ENCODE measurements around the gene PKHD1. TPM values are rescaled to one million over a fixed set of nuclear protein-coding genes. Genes with fewer than 3 reads are reported as not detected.

PKHD1 gene
- total RNA-seq, 2 experiments from 2014 or later = not detected

- Mint-ChIP-seq H3K27ac (no peak overlapping the region), H3K4me1 (no peaks in the 10 kb centered on the region), H3K4me3 (no peak overlapping the region), H3K27me3 (peaks cover 2% of the 10 kb centered on the region), H3K36me3 (no peaks in the 10 kb centered on the region), H3K9me3 (no peaks in the 10 kb centered on the region)
- DNase-seq (no peak), ATAC-seq (ENCODE audit: low read depth) (no peak)
- POLR2A ChIA-PET = no interaction called here
Measured at GRCh38 chr6:52053038-52053695, 34.2 kb downstream of the PKHD1 start.

- no peak overlapping the region for H3K4me3 Mint-ChIP-seq
- H3K27me3 Mint-ChIP-seq = peaks cover 11% of the 10 kb centered on the region
- H3K36me3 Mint-ChIP-seq = no peaks in the 10 kb centered on the region
- POLR2A ChIA-PET = no interaction called here
- ATAC-seq (ENCODE audit: low read depth) (no peak), DNase-seq (no peak)
- no peaks in the 10 kb centered on the region for H3K9me3 Mint-ChIP-seq
- H3K27ac Mint-ChIP-seq = no peak overlapping the region
- H3K4me1 Mint-ChIP-seq = no peaks in the 10 kb centered on the region
Measured at GRCh38 chr6:52050051-52050405, 37.4 kb downstream of the PKHD1 start.

GRCh38 chr6:52049252-52050050 lies 38.0 kb downstream of the PKHD1 start:
- Mint-ChIP-seq H3K27ac (no peak overlapping the region), H3K4me1 (no peaks in the 10 kb centered on the region), H3K9me3 (no peaks in the 10 kb centered on the region), H3K27me3 (peaks cover 12% of the 10 kb centered on the region), H3K4me3 (no peak overlapping the region), H3K36me3 (no peaks in the 10 kb centered on the region)
- ATAC-seq (ENCODE audit: low read depth) (no peak), DNase-seq (no peak)
- POLR2A ChIA-PET = no interaction called here

- Mint-ChIP-seq H3K36me3 (no peaks in the 10 kb centered on the region), H3K27me3 (peaks cover 23% of the 10 kb centered on the region), H3K27ac (no peak overlapping the region), H3K9me3 (no peaks in the 10 kb centered on the region), H3K4me1 (no peaks in the 10 kb centered on the region), H3K4me3 (no peak overlapping the region)
- DNase-seq (no peak), ATAC-seq (ENCODE audit: low read depth) (no peak)
- POLR2A ChIA-PET = no interaction called here
Measured at GRCh38 chr6:52046456-52046855, 41.0 kb downstream of the PKHD1 start.

GRCh38 chr6:52045481-52045880 lies 41.9 kb downstream of the PKHD1 start:
- DNase-seq = no peak
- Mint-ChIP-seq H3K4me3 (no peak overlapping the region), H3K27me3 (peaks cover 23% of the 10 kb centered on the region), H3K4me1 (no peaks in the 10 kb centered on the region), H3K27ac (no peak overlapping the region), H3K9me3 (no peaks in the 10 kb centered on the region), H3K36me3 (no peaks in the 10 kb centered on the region)
- no peak for ATAC-seq (ENCODE audit: low read depth)
- POLR2A ChIA-PET = no interaction called here

- H3K27me3 Mint-ChIP-seq = peaks cover 26% of the 10 kb centered on the region
- DNase-seq = no peak
- no peaks in the 10 kb centered on the region for H3K9me3 Mint-ChIP-seq
- POLR2A ChIA-PET = no interaction called here
- H3K27ac Mint-ChIP-seq = no peak overlapping the region
- H3K4me1 Mint-ChIP-seq = no peaks in the 10 kb centered on the region
- no peak for ATAC-seq (ENCODE audit: low read depth)
- no peak overlapping the region for H3K4me3 Mint-ChIP-seq
- no peaks in the 10 kb centered on the region for H3K36me3 Mint-ChIP-seq
Measured at GRCh38 chr6:52045033-52045432, 42.4 kb downstream of the PKHD1 start.

GRCh38 chr6:52042141-52042885 lies 45.1 kb downstream of the PKHD1 start:
- Mint-ChIP-seq H3K9me3 (peaks cover 2% of the 10 kb centered on the region), H3K27me3 (peaks cover 25% of the 10 kb centered on the region), H3K36me3 (no peaks in the 10 kb centered on the region), H3K4me1 (no peaks in the 10 kb centered on the region), H3K27ac (no peak overlapping the region), H3K4me3 (no peak overlapping the region)
- ATAC-seq (ENCODE audit: low read depth) = no peak
- POLR2A ChIA-PET = no interaction called here
- DNase-seq = no peak

- Mint-ChIP-seq H3K4me1 (no peaks in the 10 kb centered on the region), H3K27me3 (peaks cover 18% of the 10 kb centered on the region), H3K4me3 (no peak overlapping the region), H3K9me3 (peaks cover 2% of the 10 kb centered on the region), H3K27ac (no peak overlapping the region), H3K36me3 (no peaks in the 10 kb centered on the region)
- ATAC-seq (ENCODE audit: low read depth) (no peak), DNase-seq (no peak)
- POLR2A ChIA-PET = no interaction called here
Measured at GRCh38 chr6:52041134-52041533, 46.3 kb downstream of the PKHD1 start.

GRCh38 chr6:52027699-52028098 lies 59.7 kb downstream of the PKHD1 start:
- POLR2A ChIA-PET = no interaction called here
- H3K27ac Mint-ChIP-seq = no peak overlapping the region
- H3K36me3 Mint-ChIP-seq = no peaks in the 10 kb centered on the region
- no peaks in the 10 kb centered on the region for H3K9me3 Mint-ChIP-seq
- H3K27me3 Mint-ChIP-seq = peaks cover 5% of the 10 kb centered on the region
- no peak for ATAC-seq (ENCODE audit: low read depth)
- no peaks in the 10 kb centered on the region for H3K4me1 Mint-ChIP-seq
- H3K4me3 Mint-ChIP-seq = no peak overlapping the region
- DNase-seq = no peak

GRCh38 chr6:52024451-52025068 lies 62.9 kb downstream of the PKHD1 start:
- Mint-ChIP-seq H3K4me3 (no peak overlapping the region), H3K4me1 (no peaks in the 10 kb centered on the region), H3K27ac (no peak overlapping the region), H3K36me3 (no peaks in the 10 kb centered on the region), H3K9me3 (no peaks in the 10 kb centered on the region), H3K27me3 (peaks cover 12% of the 10 kb centered on the region)
- ATAC-seq (ENCODE audit: low read depth) (no peak), DNase-seq (no peak)
- POLR2A ChIA-PET = no interaction called here

GRCh38 chr6:52022675-52023074 lies 64.7 kb downstream of the PKHD1 start:
- H3K9me3 Mint-ChIP-seq = no peaks in the 10 kb centered on the region
- H3K4me1 Mint-ChIP-seq = no peaks in the 10 kb centered on the region
- H3K27ac Mint-ChIP-seq = no peak overlapping the region
- H3K36me3 Mint-ChIP-seq = no peaks in the 10 kb centered on the region
- POLR2A ChIA-PET = no interaction called here
- DNase-seq (no peak), ATAC-seq (ENCODE audit: low read depth) (no peak)
- peaks cover 12% of the 10 kb centered on the region for H3K27me3 Mint-ChIP-seq
- no peak overlapping the region for H3K4me3 Mint-ChIP-seq

- no peak overlapping the region for H3K4me3 Mint-ChIP-seq
- ATAC-seq (ENCODE audit: low read depth) (no peak), DNase-seq (no peak)
- no peak overlapping the region for H3K27ac Mint-ChIP-seq
- peaks cover 10% of the 10 kb centered on the region for H3K27me3 Mint-ChIP-seq
- H3K36me3 Mint-ChIP-seq = no peaks in the 10 kb centered on the region
- H3K4me1 Mint-ChIP-seq = no peaks in the 10 kb centered on the region
- POLR2A ChIA-PET = no interaction called here
- no peaks in the 10 kb centered on the region for H3K9me3 Mint-ChIP-seq
Measured at GRCh38 chr6:52020945-52021570, 66.4 kb downstream of the PKHD1 start.

- Mint-ChIP-seq H3K27me3 (peaks cover 10% of the 10 kb centered on the region), H3K4me1 (no peaks in the 10 kb centered on the region), H3K4me3 (no peak overlapping the region), H3K36me3 (no peaks in the 10 kb centered on the region), H3K9me3 (no peaks in the 10 kb centered on the region), H3K27ac (no peak overlapping the region)
- POLR2A ChIA-PET = no interaction called here
- DNase-seq = no peak
- no peak for ATAC-seq (ENCODE audit: low read depth)
Measured at GRCh38 chr6:52019881-52020280, 67.5 kb downstream of the PKHD1 start.
